Measurements from ENCODE around the gene AFF3. TPM values are rescaled to one million over a fixed set of nuclear protein-coding genes. Genes with fewer than 3 reads are reported as not detected.

Gene AFF3
- total RNA-seq, 1 experiment from 2014 or later = 0.05 TPM

DNA sequence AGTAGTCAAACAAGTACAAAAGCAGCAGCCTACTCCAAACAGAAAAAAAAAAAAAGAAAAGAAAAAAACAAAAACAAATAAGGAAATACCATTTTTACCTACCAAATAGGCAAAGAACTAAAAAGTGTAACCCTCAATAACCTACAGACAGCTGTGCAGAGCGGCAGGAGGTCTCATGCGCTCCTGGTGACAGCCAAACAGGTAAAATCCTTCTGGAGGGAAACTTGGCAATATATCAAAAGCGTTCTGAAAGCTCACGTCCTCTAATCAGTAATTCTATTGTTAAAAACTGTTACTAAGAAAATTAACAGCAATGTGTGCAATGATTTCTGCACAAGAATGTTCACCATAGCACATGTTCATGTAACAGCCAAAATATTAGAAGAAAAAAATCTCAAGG lies 105.6 kb downstream of the AFF3 start:
- no peaks in the 10 kb centered on the region for H3K9me3 ChIP-seq
- no peaks in the 10 kb centered on the region for H3K36me3 ChIP-seq (ENCODE audit: control insufficient read depth, insufficient read depth, low read length)
- no peak for DNase-seq
- peaks cover 6% of the 10 kb centered on the region for H3K27me3 Mint-ChIP-seq (ENCODE audit: insufficient read depth, unreplicated experiment)
- ChIA-PET POLR2A (no interaction called here), CTCF (no interaction called here)
- no peaks in the 10 kb centered on the region for H3K9me3 Mint-ChIP-seq (ENCODE audit: unreplicated experiment)
- TF ChIP-seq, protein P1, sequence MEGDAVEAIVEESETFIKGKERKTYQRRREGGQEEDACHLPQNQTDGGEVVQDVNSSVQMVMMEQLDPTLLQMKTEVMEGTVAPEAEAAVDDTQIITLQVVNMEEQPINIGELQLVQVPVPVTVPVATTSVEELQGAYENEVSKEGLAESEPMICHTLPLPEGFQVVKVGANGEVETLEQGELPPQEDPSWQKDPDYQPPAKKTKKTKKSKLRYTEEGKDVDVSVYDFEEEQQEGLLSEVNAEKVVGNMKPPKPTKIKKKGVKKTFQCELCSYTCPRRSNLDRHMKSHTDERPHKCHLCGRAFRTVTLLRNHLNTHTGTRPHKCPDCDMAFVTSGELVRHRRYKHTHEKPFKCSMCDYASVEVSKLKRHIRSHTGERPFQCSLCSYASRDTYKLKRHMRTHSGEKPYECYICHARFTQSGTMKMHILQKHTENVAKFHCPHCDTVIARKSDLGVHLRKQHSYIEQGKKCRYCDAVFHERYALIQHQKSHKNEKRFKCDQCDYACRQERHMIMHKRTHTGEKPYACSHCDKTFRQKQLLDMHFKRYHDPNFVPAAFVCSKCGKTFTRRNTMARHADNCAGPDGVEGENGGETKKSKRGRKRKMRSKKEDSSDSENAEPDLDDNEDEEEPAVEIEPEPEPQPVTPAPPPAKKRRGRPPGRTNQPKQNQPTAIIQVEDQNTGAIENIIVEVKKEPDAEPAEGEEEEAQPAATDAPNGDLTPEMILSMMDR (IDR thresholded peaks at IDR 0.05; ENCODE audit: insufficient read depth in 1 of 2, low read depth in 1 of 2, low read length in 1 of 2, severe bottlenecking in 1 of 2, unreplicated experiment in 1 of 2) = no peak
- BruUV-seq (replicated peaks) = no TSS peak
- no peaks in the 10 kb centered on the region for H3K4me1 ChIP-seq
- H3K4me3 ChIP-seq (ENCODE audit: low read depth, low read length) = no peak overlapping the region
- no peaks in the 10 kb centered on the region for H3K27me3 ChIP-seq (replicated peaks; ENCODE audit: control insufficient read depth, insufficient read depth, low read length)
- H3K4me1 Mint-ChIP-seq (ENCODE audit: low read depth, unreplicated experiment) = no peaks in the 10 kb centered on the region
- H3K36me3 Mint-ChIP-seq (ENCODE audit: insufficient read depth, unreplicated experiment) = no peaks in the 10 kb centered on the region
- intact Hi-C loops (cut with micrococcal nuclease; ENCODE audit: unreplicated experiment) = no loop called here
- no peak overlapping the region for H3K4me3 Mint-ChIP-seq (ENCODE audit: unreplicated experiment)
- H3K27ac Mint-ChIP-seq (ENCODE audit: unreplicated experiment) = no peak overlapping the region

DNA sequence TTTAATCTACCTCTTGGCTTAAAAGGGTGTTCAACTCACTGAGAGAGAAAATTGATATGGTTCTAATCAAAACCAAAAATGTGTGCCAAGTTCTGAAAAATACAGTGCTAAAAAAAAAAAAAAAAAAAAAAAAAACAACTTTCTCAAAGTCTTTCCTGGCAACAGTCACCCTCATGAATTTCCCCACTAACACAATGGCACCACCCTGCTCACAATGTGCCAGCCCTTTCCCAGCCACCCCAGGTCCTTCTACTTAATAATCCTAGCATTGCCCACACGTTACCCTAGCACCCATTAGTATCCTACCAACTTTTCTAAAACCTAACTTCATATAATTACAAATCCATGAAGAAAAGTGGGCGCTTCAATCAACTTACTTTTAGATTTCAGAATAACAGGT lies 106.4 kb downstream of the AFF3 start:
- DNase-seq = no peak
- no peaks in the 10 kb centered on the region for H3K9me3 ChIP-seq
- Mint-ChIP-seq H3K4me3 (ENCODE audit: unreplicated experiment) (no peak overlapping the region), H3K4me1 (ENCODE audit: low read depth, unreplicated experiment) (no peaks in the 10 kb centered on the region), H3K27ac (ENCODE audit: unreplicated experiment) (no peak overlapping the region), H3K36me3 (ENCODE audit: insufficient read depth, unreplicated experiment) (no peaks in the 10 kb centered on the region), H3K9me3 (ENCODE audit: unreplicated experiment) (no peaks in the 10 kb centered on the region), H3K27me3 (ENCODE audit: insufficient read depth, unreplicated experiment) (peaks cover 6% of the 10 kb centered on the region)
- no TSS peak for BruUV-seq (replicated peaks)
- no peaks in the 10 kb centered on the region for H3K36me3 ChIP-seq (ENCODE audit: control insufficient read depth, insufficient read depth, low read length)
- intact Hi-C loops (cut with micrococcal nuclease; ENCODE audit: unreplicated experiment) = no loop called here
- CTCF ChIA-PET = no interaction called here
- no peaks in the 10 kb centered on the region for H3K27me3 ChIP-seq (replicated peaks; ENCODE audit: control insufficient read depth, insufficient read depth, low read length)
- H3K4me1 ChIP-seq = no peaks in the 10 kb centered on the region
- no peak overlapping the region for H3K4me3 ChIP-seq (ENCODE audit: low read depth, low read length)
- TF ChIP-seq, protein P1 (IDR thresholded peaks at IDR 0.05; ENCODE audit: insufficient read depth in 1 of 2, low read depth in 1 of 2, low read length in 1 of 2, severe bottlenecking in 1 of 2, unreplicated experiment in 1 of 2) = no peak
- POLR2A ChIA-PET = no interaction called here

DNA sequence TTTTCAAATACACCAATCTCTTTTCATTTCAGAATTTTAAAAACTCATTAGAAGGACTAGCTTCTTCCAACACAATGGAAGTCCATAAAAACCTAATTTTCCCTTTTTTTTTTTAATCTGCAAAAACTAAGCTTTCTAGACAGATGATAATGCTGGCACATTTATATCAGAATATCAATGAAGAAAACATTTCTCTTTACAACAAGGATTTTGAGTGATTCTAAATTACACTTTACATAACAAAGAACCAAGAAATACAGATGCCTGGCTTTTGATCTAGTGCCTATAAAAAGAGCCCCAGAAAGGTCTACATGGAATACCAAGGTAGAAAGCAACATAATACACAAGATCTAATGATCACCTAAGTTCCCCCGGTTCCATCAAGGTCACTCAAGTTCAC lies 108.0 kb downstream of the AFF3 start:
- Mint-ChIP-seq H3K9me3 (ENCODE audit: unreplicated experiment) (no peaks in the 10 kb centered on the region), H3K27me3 (ENCODE audit: insufficient read depth, unreplicated experiment) (peaks cover 3% of the 10 kb centered on the region), H3K4me1 (ENCODE audit: low read depth, unreplicated experiment) (no peaks in the 10 kb centered on the region), H3K36me3 (ENCODE audit: insufficient read depth, unreplicated experiment) (no peaks in the 10 kb centered on the region), H3K27ac (ENCODE audit: unreplicated experiment) (no peak overlapping the region), H3K4me3 (ENCODE audit: unreplicated experiment) (no peak overlapping the region)
- Histone ChIP-seq H3K4me1 (no peaks in the 10 kb centered on the region), H3K36me3 (ENCODE audit: control insufficient read depth, insufficient read depth, low read length) (no peaks in the 10 kb centered on the region), H3K27me3 (replicated peaks; ENCODE audit: control insufficient read depth, insufficient read depth, low read length) (no peaks in the 10 kb centered on the region), H3K4me3 (ENCODE audit: low read depth, low read length) (no peak overlapping the region), H3K9me3 (no peaks in the 10 kb centered on the region)
- intact Hi-C loops (cut with micrococcal nuclease; ENCODE audit: unreplicated experiment) = no loop called here
- TF ChIP-seq, protein P1 (IDR thresholded peaks at IDR 0.05; ENCODE audit: insufficient read depth in 1 of 2, low read depth in 1 of 2, low read length in 1 of 2, severe bottlenecking in 1 of 2, unreplicated experiment in 1 of 2) = no peak
- no TSS peak for BruUV-seq (replicated peaks)
- CTCF ChIA-PET = no interaction called here
- POLR2A ChIA-PET = no interaction called here
- DNase-seq = no peak
